ENCODE data around the gene MIDN.

Gene MIDN

DNA sequence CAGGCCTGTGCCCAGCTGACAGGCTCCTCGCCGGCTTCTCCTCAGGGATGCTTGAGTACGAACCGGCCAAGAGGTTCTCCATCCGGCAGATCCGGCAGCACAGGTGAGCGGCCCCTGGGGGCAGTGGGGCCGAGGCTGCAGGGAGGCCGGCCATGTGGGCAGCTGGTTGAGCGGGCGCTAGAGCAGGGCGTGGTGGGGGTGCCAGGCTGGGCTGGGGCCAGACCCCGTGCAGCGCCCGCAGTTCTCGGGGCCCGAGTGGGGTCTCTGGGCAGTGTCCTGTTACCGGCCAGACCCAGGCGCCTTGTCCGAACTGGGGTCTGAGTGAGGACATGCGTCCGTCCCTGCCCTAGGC is 26.5 kb upstream of the MIDN start:
- Histone ChIP-seq H3K4me3 (ENCODE audit: low read length) (no peak overlapping the region), H3K27ac (ENCODE audit: low read depth, low read length) (no peak overlapping the region), H3K9me3 (ENCODE audit: insufficient read depth, low read depth, low read length) (no peaks in the 10 kb centered on the region), H3K9ac (ENCODE audit: low read depth, low read length) (no peak overlapping the region), H3K4me1 (ENCODE audit: insufficient read depth, low read length) (no peaks in the 10 kb centered on the region), H3K36me3 (ENCODE audit: insufficient read depth, low read length) (peaks cover 34% of the 10 kb centered on the region), H3K27me3 (ENCODE audit: insufficient read depth, low read length) (no peaks in the 10 kb centered on the region)
- 95% methylated on average over 22 of the region's 22 CpGs for WGBS

DNA sequence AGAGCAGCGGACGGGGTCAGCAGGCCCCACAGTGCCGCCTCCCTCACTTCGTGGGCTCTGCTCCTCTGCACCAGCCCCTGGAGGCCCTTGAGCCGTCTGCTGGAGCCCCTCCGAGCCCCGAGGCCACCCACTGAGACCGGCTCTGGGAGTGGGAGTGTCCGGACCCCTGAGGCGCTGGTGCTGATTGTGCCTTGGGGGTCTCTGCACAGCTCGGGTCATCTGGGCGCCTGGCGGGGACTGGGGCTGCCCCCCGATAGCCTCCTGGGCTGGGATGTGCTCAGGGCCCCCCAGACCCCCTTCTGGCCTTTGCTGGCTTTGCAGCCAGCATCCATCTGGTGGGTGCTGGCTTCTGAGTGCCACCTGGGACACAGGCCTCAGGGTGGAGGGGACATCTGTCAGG is 26.0 kb upstream of the MIDN start:
- H3K9me3 ChIP-seq (ENCODE audit: insufficient read depth, low read depth, low read length) = no peaks in the 10 kb centered on the region
- no peak overlapping the region for H3K9ac ChIP-seq (ENCODE audit: low read depth, low read length)
- no peak overlapping the region for H3K4me3 ChIP-seq (ENCODE audit: low read length)
- H3K4me1 ChIP-seq (ENCODE audit: insufficient read depth, low read length) = no peaks in the 10 kb centered on the region
- 91% methylated on average over 14 of the region's 14 CpGs for WGBS
- H3K36me3 ChIP-seq (ENCODE audit: insufficient read depth, low read length) = peaks cover 38% of the 10 kb centered on the region
- no peaks in the 10 kb centered on the region for H3K27me3 ChIP-seq (ENCODE audit: insufficient read depth, low read length)
- H3K27ac ChIP-seq (ENCODE audit: low read depth, low read length) = no peak overlapping the region

DNA sequence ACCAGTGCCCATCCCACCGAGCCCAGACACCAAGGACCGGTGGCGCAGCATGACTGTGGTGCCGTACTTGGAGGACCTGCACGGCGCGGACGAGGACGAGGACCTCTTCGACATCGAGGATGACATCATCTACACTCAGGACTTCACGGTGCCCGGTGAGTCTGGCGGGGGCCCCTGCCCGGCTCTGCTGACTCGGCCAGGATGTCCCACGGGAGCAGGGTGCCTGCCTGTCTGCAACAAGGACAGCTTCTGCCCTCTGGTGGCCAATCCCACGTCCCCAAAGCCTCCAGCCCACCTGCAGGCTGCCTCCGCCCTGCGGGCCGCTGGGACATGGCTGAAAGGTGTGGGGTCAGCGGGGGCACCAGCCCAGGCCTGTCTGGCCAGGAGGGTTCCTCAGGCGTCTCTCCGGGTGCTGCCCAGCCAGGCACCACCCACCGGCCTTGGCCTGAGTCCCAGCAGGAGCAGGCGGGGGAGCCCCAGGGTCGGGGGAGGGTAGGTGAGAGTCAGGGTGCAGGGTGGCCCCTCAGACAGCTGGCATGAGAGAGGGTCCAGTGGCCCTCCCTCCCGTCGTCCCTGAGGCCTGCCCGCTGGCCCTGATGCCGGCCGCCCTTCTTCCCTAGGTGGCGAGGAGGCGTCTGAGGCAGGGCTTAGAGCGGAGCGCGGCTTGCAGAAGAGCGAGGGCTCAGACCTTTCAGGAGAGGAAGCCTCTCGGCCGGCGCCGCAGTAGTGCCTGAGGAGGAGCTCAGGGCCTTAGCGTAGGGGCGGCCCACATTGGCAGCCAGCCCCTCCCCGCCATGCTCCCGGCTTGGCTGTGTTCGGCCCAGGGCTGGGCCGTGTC is 25.1 kb upstream of the MIDN start:
- Histone ChIP-seq H3K36me3 (ENCODE audit: insufficient read depth, low read length) (peaks cover 43% of the 10 kb centered on the region), H3K4me1 (ENCODE audit: insufficient read depth, low read length) (no peaks in the 10 kb centered on the region), H3K4me3 (ENCODE audit: low read length) (no peak overlapping the region), H3K27ac (ENCODE audit: low read depth, low read length) (0 out of 2 replicates have a peak overlapping the region, but pooled peaks have one; percentile 25), H3K27me3 (ENCODE audit: insufficient read depth, low read length) (no peaks in the 10 kb centered on the region), H3K9me3 (ENCODE audit: insufficient read depth, low read depth, low read length) (no peaks in the 10 kb centered on the region), H3K9ac (ENCODE audit: low read depth, low read length) (no peak overlapping the region)
- WGBS = 92% methylated on average over 48 of the region's 48 CpGs

DNA sequence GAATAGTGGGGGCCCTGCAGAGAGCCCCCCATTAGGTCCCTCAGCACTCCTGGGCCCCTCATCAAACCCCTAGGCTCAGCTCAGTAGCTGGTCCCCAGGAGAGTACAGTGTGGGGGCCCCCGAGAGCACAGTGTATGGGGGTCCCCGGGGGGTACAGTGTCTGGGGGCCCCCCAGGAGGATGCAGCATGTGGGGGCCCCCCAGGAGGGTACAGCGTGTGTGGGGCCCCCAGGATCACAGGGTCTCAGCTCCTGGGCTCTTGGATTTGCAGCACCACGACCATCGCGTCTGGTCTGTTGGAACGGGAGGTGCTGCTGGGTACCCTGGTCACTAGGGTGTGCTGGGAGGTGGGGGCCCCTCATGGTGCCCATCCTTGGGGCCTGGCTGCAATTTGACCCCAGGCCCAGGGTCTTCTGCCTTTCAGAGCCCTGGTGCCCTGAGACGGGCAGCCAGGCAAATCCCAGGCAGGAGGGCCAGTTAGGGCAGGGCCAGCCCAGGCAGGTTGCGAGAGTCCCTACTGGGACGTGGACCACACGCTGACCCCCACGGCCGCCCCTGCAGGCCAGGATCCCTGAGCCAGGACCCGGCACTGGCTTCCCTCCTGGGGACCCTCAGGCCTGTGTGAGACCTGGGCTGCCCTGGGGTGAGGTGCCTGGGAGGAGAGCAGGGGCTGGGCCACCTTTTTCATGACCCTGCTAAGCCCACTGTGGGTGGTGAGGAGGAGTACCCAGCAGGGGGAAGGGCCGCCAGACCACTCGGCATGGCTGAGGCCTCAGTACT is 24.1 kb upstream of the MIDN start:
- Histone ChIP-seq H3K9ac (ENCODE audit: low read depth, low read length) (no peak overlapping the region), H3K36me3 (ENCODE audit: insufficient read depth, low read length) (peaks cover 43% of the 10 kb centered on the region), H3K27me3 (ENCODE audit: insufficient read depth, low read length) (no peaks in the 10 kb centered on the region), H3K9me3 (ENCODE audit: insufficient read depth, low read depth, low read length) (no peaks in the 10 kb centered on the region), H3K4me3 (ENCODE audit: low read length) (no peak overlapping the region), H3K27ac (ENCODE audit: low read depth, low read length) (no peak overlapping the region), H3K4me1 (ENCODE audit: insufficient read depth, low read length) (no peaks in the 10 kb centered on the region)
- WGBS = 96% methylated on average over 16 of the region's 16 CpGs

DNA sequence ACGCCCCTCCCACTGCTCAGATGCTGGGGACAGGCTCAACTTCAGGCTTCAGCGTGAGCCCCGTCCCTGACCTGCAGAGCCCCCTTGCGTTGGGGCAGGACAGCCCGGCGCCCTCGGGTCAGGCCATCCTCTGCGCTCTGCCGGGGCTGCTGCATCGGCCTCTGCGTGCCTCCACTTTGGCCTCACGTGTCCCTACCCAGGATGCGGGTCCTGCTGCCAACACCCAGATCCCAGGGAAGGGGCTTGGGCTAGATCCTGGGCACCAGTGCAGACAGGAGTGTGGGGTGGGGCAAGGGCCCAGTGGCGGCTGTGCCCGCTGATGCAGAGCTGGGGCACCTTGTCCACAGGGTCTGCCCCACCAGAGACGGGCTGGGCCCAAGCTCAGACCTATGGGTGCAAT is 23.5 kb upstream of the MIDN start:
- H3K27me3 ChIP-seq (ENCODE audit: insufficient read depth, low read length) = no peaks in the 10 kb centered on the region
- H3K36me3 ChIP-seq (ENCODE audit: insufficient read depth, low read length) = peaks cover 43% of the 10 kb centered on the region
- no peak overlapping the region for H3K4me3 ChIP-seq (ENCODE audit: low read length)
- H3K9me3 ChIP-seq (ENCODE audit: insufficient read depth, low read depth, low read length) = no peaks in the 10 kb centered on the region
- 90% methylated on average over 16 of the region's 16 CpGs for WGBS
- no peaks in the 10 kb centered on the region for H3K4me1 ChIP-seq (ENCODE audit: insufficient read depth, low read length)
- no peak overlapping the region for H3K27ac ChIP-seq (ENCODE audit: low read depth, low read length)
- H3K9ac ChIP-seq (ENCODE audit: low read depth, low read length) = no peak overlapping the region

DNA sequence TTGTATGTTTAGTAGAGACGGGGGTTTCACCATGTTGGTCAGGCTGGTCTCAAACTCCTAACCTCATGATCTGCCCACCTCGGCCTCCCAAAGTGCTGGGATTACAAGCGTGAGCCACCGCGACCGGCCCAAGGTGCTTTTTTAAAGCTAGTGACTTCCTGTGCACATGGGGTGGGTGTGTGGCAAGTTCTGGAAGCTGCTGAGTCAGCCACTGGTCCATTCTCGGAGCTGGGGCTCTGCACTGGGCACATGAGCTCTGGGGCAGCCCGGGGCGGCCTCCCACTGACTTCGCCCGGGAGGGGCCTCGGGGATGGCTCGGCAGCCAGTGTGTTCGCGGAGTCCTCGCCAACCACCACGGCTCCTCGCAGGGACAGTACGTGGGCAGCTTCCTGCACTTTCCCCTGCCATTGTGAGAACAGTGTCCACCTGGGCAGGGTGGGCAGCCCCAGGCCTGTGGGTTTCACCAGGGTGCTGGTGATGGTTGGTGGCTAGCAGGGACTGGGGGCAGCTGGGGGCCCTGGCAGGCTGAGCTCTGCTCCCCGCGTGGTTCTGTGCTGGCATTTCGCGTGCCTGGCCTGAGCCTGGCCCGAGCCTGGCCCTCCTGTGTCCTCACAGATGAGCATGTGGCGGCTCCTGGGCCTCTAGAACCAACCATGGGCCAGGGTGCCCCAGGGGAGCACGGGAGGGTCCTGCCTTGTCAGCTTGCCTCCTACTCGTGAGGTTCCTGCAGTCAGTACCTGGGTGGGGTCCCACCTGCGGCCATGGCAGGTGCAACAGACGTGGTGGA is 22.8 kb upstream of the MIDN start:
- no peaks in the 10 kb centered on the region for H3K4me1 ChIP-seq (ENCODE audit: insufficient read depth, low read length)
- H3K9me3 ChIP-seq (ENCODE audit: insufficient read depth, low read depth, low read length) = no peaks in the 10 kb centered on the region
- no peak overlapping the region for H3K9ac ChIP-seq (ENCODE audit: low read depth, low read length)
- no peak overlapping the region for H3K4me3 ChIP-seq (ENCODE audit: low read length)
- 93% methylated on average over 29 of the region's 29 CpGs for WGBS
- H3K36me3 ChIP-seq (ENCODE audit: insufficient read depth, low read length) = peaks cover 42% of the 10 kb centered on the region
- H3K27ac ChIP-seq (ENCODE audit: low read depth, low read length) = no peak overlapping the region
- no peaks in the 10 kb centered on the region for H3K27me3 ChIP-seq (ENCODE audit: insufficient read depth, low read length)

DNA sequence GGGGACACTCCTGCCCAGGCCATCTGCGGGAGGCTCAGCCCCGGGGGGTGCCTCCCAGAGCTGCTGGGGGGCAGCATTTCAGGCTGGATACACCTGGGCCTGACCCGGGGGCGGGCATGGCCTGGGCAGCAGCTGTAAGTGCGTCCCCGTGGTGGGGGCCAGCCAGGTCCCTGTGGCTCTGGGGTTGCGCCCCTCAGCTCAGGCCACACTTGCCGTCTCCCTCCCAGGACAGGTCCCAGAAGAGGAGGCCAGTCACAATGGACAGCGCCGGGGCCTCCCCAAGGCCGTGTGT is 22.2 kb upstream of the MIDN start:
- H3K4me3 ChIP-seq (ENCODE audit: low read length) = no peak overlapping the region
- no peaks in the 10 kb centered on the region for H3K27me3 ChIP-seq (ENCODE audit: insufficient read depth, low read length)
- 96% methylated on average over 11 of the region's 11 CpGs for WGBS
- H3K4me1 ChIP-seq (ENCODE audit: insufficient read depth, low read length) = no peaks in the 10 kb centered on the region
- no peaks in the 10 kb centered on the region for H3K9me3 ChIP-seq (ENCODE audit: insufficient read depth, low read depth, low read length)
- H3K36me3 ChIP-seq (ENCODE audit: insufficient read depth, low read length) = peaks cover 36% of the 10 kb centered on the region
- H3K27ac ChIP-seq (ENCODE audit: low read depth, low read length) = no peak overlapping the region
- no peak overlapping the region for H3K9ac ChIP-seq (ENCODE audit: low read depth, low read length)

DNA sequence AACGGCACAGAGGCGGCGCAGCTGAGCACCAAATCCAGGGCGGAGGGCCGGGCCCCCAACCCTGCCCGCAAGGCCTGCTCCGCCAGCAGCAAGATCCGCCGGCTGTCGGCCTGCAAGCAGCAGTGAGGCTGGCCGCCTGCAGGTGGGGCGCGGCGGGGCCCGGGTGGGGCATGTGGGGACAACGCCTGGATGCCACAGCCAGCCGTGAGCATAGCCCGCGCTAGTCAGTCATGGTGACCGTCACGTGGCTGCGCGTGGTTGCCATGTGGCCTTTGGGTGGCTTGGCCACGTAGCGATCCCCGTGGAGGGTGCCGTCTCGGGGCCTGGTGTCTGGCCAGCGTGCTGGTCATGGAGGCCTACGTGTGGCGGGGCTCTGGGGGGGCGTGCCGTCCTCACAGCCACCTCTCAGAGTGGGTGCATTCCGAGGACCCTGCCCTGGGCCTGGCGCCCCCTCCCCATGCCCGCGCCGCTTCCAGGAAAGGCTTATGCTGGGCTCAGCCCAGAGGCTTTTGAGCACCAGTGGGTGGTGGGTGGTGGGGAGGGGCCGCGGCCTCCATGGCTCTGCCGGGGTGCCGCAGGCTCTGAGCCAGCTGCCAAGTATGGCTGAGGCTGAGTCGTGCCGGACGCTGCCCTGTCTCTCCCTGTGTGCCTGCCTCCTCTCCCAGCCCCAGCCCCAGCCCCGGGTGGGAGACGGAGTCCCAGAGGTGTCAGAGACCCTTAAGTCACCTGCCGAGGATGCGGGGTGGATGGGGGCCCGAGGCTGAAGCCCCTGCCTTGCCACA is 21.7 kb upstream of the MIDN start:
- no peak overlapping the region for H3K27ac ChIP-seq (ENCODE audit: low read depth, low read length)
- peaks cover 35% of the 10 kb centered on the region for H3K36me3 ChIP-seq (ENCODE audit: insufficient read depth, low read length)
- no peak overlapping the region for H3K4me3 ChIP-seq (ENCODE audit: low read length)
- H3K9me3 ChIP-seq (ENCODE audit: insufficient read depth, low read depth, low read length) = no peaks in the 10 kb centered on the region
- H3K27me3 ChIP-seq (ENCODE audit: insufficient read depth, low read length) = no peaks in the 10 kb centered on the region
- WGBS = 96% methylated on average over 50 of the region's 50 CpGs
- no peaks in the 10 kb centered on the region for H3K4me1 ChIP-seq (ENCODE audit: insufficient read depth, low read length)
- no peak overlapping the region for H3K9ac ChIP-seq (ENCODE audit: low read depth, low read length)

DNA sequence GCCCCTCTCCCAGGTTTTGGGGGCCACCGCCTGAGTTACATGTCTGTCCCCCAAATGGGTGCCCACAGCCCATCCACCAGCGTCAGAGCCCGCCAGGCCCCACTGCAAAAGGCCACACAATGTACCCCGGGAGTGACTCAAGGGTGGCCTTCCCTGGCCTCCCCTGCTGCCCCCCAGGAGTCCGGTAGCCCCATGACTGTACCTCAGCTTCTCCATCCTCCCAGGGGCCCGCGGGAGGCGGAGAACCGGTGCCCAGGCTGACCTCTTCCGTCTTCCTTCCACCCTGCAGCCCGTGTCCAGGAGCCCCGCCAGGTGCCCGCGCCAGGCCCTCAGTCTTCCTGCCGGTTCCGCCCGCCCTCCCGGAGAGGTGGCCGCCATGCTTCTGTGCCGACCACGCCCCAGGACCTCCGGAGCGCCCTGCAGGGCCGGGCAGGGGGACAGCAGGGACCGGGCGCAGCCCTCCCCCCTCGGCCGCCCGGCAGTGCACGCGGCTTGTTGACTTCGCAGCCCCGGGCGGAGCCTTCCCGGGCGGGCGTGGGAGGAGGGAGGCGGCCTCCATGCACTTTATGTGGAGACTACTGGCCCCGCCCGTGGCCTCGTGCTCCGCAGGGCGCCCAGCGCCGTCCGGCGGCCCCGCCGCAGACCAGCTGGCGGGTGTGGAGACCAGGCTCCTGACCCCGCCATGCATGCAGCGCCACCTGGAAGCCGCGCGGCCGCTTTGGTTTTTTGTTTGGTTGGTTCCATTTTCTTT is 20.9 kb upstream of the MIDN start:
- 96% methylated on average over 56 of the region's 56 CpGs for WGBS
- no peak overlapping the region for H3K9ac ChIP-seq (ENCODE audit: low read depth, low read length)
- no peaks in the 10 kb centered on the region for H3K27me3 ChIP-seq (ENCODE audit: insufficient read depth, low read length)
- no peak overlapping the region for H3K27ac ChIP-seq (ENCODE audit: low read depth, low read length)
- H3K4me3 ChIP-seq (ENCODE audit: low read length) = no peak overlapping the region
- no peaks in the 10 kb centered on the region for H3K9me3 ChIP-seq (ENCODE audit: insufficient read depth, low read depth, low read length)
- H3K36me3 ChIP-seq (ENCODE audit: insufficient read depth, low read length) = peaks cover 31% of the 10 kb centered on the region
- no peaks in the 10 kb centered on the region for H3K4me1 ChIP-seq (ENCODE audit: insufficient read depth, low read length)

DNA sequence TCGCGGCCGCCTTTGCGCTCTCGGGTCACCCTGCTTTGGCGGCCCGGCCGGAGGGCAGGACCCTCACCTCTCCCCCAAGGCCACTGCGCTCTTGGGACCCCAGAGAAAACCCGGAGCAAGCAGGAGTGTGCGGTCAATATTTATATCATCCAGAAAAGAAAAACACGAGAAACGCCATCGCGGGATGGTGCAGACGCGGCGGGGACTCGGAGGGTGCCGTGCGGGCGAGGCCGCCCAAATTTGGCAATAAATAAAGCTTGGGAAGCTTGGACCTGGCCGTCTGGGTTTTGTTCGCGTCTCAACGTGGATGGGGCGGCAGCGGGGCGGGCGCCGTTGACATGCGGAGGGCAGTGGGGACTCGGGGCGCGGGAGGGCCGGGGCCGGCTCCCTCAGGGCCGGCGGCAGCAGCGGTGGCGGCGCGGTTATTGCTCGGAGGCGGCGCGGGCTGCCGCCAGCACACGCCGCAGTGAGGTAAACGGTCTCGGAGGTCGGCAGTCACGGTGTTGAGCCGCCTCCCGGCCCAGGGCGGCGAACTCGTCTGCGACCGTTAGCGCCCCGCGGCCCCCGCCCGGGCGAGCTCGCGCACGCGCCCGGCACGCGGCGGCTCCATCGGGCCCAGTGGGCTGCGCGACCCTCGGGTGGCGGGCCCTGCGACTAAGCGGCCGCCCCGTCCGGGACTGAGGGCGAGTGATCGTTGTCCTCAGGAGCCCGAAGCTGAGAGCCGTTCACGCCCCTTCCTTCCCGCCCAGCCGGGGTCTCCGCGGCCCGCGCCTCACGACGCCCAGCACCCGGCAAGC is 20.0 kb upstream of the MIDN start:
- Histone ChIP-seq H3K9me3 (ENCODE audit: insufficient read depth, low read depth, low read length) (no peaks in the 10 kb centered on the region), H3K27ac (ENCODE audit: low read depth, low read length) (no peak overlapping the region), H3K27me3 (ENCODE audit: insufficient read depth, low read length) (no peaks in the 10 kb centered on the region), H3K4me1 (ENCODE audit: insufficient read depth, low read length) (no peaks in the 10 kb centered on the region), H3K9ac (ENCODE audit: low read depth, low read length) (no peak overlapping the region), H3K4me3 (ENCODE audit: low read length) (no peak overlapping the region), H3K36me3 (ENCODE audit: insufficient read depth, low read length) (peaks cover 28% of the 10 kb centered on the region)
- 95% methylated on average over 100 of the region's 100 CpGs for WGBS
